Hepatocyte (in vitro differentiated cells): Measurements from ENCODE around the gene SLFN12L.

ENCODE experiments used
- CTCF ChIP-seq: fragments of 200-600 bp; sonication (generic); IDR thresholded peaks from 2 replicates; pipeline ENCODE4 v1.5.1; 2016; ENCODE audit warnings: antibody characterized with exemption, mild to moderate bottlenecking; ENCODE audit not compliant: poor library complexity
- EZH2phosphoT487 ChIP-seq: fragments of 200-600 bp; sonication (generic); IDR thresholded peaks from one replicate; pipeline ENCODE4 v1.6.1; 2018; ENCODE audit warnings: antibody characterized with exemption, mild to moderate bottlenecking, low read depth, moderate library complexity; ENCODE audit not compliant: unreplicated experiment, severe bottlenecking

GRCh38 chr17:35515027-35515426 lies 22.5 kb downstream of the SLFN12L start:
- TF ChIP-seq CTCF (no peak), EZH2phosphoT487 (no peak)
